ENCODE measurements around the gene SYT2.
"Not testable (repeated sequence)": the region's sequence is repeated elsewhere in the genome, so short reads cannot be mapped to it uniquely, and the experiment has no call there.

Gene SYT2

GRCh38 chr1:202619505-202619904, 90.7 kb downstream of the SYT2 start:
- DNase-seq: no peak

- DNase-seq: not testable (repeated sequence)
Observed at GRCh38 chr1:202619012-202619411, 91.2 kb downstream of the SYT2 start.

GRCh38 chr1:202616355-202616915, 93.8 kb downstream of the SYT2 start:
- no peak for DNase-seq

GRCh38 chr1:202615501-202616354, 94.5 kb downstream of the SYT2 start:
- peak; percentile 95 for DNase-seq

- DNase-seq: not testable (repeated sequence)
Observed at GRCh38 chr1:202615208-202615500, 95.1 kb downstream of the SYT2 start.

- DNase-seq: peak; percentile 78
Observed at GRCh38 chr1:202614363-202615207, 95.7 kb downstream of the SYT2 start.

- DNase-seq: no peak
Observed at GRCh38 chr1:202613571-202613970, 96.7 kb downstream of the SYT2 start.

GRCh38 chr1:202612036-202612435, 98.2 kb downstream of the SYT2 start:
- DNase-seq: not testable (repeated sequence)

- DNase-seq: no peak
Observed at GRCh38 chr1:202605515-202605914, 104.7 kb downstream of the SYT2 start.

GRCh38 chr1:202603435-202603834, 106.8 kb downstream of the SYT2 start:
- DNase-seq: no peak

GRCh38 chr1:202600432-202601041, 109.7 kb downstream of the SYT2 start:
- no peak for DNase-seq

GRCh38 chr1:202599669-202600431, 110.4 kb downstream of the SYT2 start:
- peak; percentile 80 for DNase-seq

GRCh38 chr1:202597090-202597761, 113.0 kb downstream of the SYT2 start:
- no peak for DNase-seq

- no peak for DNase-seq
Observed at GRCh38 chr1:202596638-202597037, 113.6 kb downstream of the SYT2 start.

- no peak for DNase-seq
Observed at GRCh38 chr1:202593845-202594244, 116.4 kb downstream of the SYT2 start.

GRCh38 chr1:202592146-202592545, 118.1 kb downstream of the SYT2 start:
- no peak for DNase-seq

- no peak for DNase-seq
Observed at GRCh38 chr1:202591515-202591914, 118.7 kb downstream of the SYT2 start.

GRCh38 chr1:202590975-202591411, 119.3 kb downstream of the SYT2 start:
- no peak for DNase-seq

- DNase-seq: no peak
Observed at GRCh38 chr1:202590126-202590525, 120.1 kb downstream of the SYT2 start.

- peak; percentile 98 for DNase-seq
Observed at GRCh38 chr1:202589190-202589930, 120.9 kb downstream of the SYT2 start.
